ENCODE measurements around the gene CARD11.

The CARD11 gene

DNA sequence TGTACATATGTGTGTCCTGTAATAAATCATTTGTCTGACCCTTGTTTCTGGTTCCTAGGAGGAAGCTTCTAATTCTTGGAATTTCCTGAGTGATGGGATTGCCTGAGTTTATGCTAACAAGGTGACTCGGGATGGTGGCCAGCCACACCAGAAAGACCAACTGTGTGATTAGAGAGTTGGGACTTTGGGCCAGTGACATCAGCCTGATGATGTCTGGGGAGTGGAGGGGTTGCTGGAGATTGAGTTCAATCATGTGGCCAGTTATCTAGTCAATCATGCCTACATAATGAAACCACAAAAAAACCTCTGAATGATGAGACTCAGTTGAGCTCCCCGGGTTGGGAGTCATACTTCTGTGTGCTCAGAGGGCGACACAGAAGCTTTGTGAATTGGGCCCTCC lies 23.5 kb upstream of the CARD11 start:
- in situ Hi-C loops (cut with HindIII; ENCODE audit: low sequenced_read_pairs): no loop called here
- no peak for DNase-seq (ENCODE audit: low read depth, low spot score)
- no peak overlapping the region for H3K4me3 ChIP-seq (ENCODE audit: low read depth, low read length)
- TF ChIP-seq CTCF (IDR thresholded peaks at IDR 0.05; ENCODE audit: low read depth, low read length): no peak

DNA sequence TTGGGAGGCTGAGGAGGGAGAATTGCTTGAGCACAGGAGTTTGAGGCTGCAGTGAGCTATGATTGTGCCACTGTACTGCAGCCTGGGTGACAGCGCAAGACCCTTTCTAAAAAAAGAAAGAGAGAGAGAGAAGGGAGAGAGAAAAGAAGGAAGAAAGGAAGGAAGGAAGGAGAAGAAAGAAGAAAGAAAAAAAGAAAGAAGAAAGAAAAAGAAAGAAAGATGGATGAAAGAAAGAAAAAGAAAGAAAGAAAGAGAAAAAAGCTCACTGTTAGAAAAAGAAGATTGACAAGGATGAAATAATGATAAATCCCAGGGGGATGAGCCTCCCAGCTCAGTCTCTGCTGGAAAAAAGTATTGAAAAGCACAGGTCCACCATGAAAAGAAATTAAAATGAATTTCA lies 22.8 kb upstream of the CARD11 start:
- no peak for DNase-seq (ENCODE audit: low read depth, low spot score)
- in situ Hi-C loops (cut with HindIII; ENCODE audit: low sequenced_read_pairs): no loop called here
- no peak for TF ChIP-seq CTCF (IDR thresholded peaks at IDR 0.05; ENCODE audit: low read depth, low read length)
- no peak overlapping the region for H3K4me3 ChIP-seq (ENCODE audit: low read depth, low read length)

GRCh38 chr7:3065724-3066143 lies 22.1 kb upstream of the CARD11 start:
- in situ Hi-C loops (cut with HindIII; ENCODE audit: low sequenced_read_pairs): no loop called here
- TF ChIP-seq CTCF (IDR thresholded peaks at IDR 0.05; ENCODE audit: low read depth, low read length): peak; percentile 66
- peak; percentile 2 for DNase-seq (ENCODE audit: low read depth, low spot score)
- H3K4me3 ChIP-seq (ENCODE audit: low read depth, low read length): no peak overlapping the region

DNA sequence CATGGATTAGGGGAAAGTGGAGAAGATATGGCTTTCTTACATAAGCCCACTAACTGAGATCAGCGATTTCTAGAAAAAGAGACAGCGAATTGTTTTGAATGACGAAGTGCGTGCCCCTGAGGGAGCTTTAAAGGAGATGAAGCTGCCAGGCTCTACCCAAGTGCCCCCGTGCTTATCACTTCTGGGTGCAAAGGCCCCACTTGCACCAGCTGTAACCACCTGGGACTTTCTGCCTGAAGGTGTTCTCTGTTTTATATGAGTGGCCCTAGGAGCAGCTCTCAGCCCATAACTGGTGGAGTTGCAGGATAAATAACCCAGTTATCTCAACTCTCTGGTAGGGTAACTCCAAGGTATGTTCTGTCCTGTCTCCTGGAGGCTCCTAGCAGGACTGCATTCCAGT lies 20.4 kb upstream of the CARD11 start:
- in situ Hi-C loops (cut with HindIII; ENCODE audit: low sequenced_read_pairs): no loop called here
- DNase-seq (ENCODE audit: low read depth, low spot score): no peak
- H3K4me3 ChIP-seq (ENCODE audit: low read depth, low read length): no peak overlapping the region
- no peak for TF ChIP-seq CTCF (IDR thresholded peaks at IDR 0.05; ENCODE audit: low read depth, low read length)

GRCh38 chr7:3063016-3063753 lies 19.5 kb upstream of the CARD11 start:
- no peak overlapping the region for H3K4me3 ChIP-seq (ENCODE audit: low read depth, low read length)
- no peak for DNase-seq (ENCODE audit: low read depth, low spot score)
- in situ Hi-C loops (cut with HindIII; ENCODE audit: low sequenced_read_pairs): no loop called here
- TF ChIP-seq CTCF (IDR thresholded peaks at IDR 0.05; ENCODE audit: low read depth, low read length): no peak

DNA sequence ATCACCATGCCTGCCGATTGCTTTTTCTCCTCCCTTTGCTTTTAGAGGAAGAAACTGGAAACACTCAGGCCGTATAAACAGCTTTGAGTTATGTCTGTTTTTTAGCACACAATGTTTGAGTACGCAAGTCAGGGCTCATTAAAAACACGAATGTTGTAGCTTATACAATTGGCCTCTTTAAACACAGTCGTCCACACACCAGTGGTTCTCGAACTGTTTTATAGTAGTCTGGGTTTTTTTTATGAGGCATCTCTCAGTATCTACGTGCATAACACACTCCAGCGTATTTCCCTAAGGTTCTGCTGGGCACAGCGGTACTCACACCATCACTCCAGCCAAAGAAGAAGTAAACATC lies 13.4 kb upstream of the CARD11 start:
- in situ Hi-C loops (cut with HindIII; ENCODE audit: low sequenced_read_pairs): no loop called here
- DNase-seq (ENCODE audit: low read depth, low spot score): no peak
- H3K4me3 ChIP-seq (ENCODE audit: low read depth, low read length): no peak overlapping the region
- TF ChIP-seq CTCF (IDR thresholded peaks at IDR 0.05; ENCODE audit: low read depth, low read length): no peak
